A549 (cell line): ENCODE data around the gene DCLK2. TPM values are rescaled to one million over a fixed set of nuclear protein-coding genes. Genes with fewer than 3 reads are reported as not detected.

ENCODE experiments used
- ATAC-seq, 2 experiments: fragments of 200-7000 bp in 1 of 2; fragments of >200 bp in 1 of 2; cut with Nextera tagmentation in 1 of 2; cut with Tn5 transposase in 1 of 2; 3 replicates each; pipeline versions ENCODE4 v1.8.0 to v1.9.1; 2018 to 2020; ENCODE audit warnings: mild to moderate bottlenecking in 1 of 2, moderate library complexity in 1 of 2
- CTCF ChIA-PET: fragments of 300-600 bp; sonication (Branson Sonifier 250); formaldehyde crosslinking; extraction: SDS; loops from one replicate; lab custom pipeline; 2021; ENCODE audit warnings: antibody characterized with exemption, inconsistent platforms; lab: Yijun Ruan, JAX
- POLR2A ChIA-PET: fragments of 350-600 bp; formaldehyde crosslinking; extraction: SDS; loops from one replicate; lab custom pipeline; 2021; ENCODE audit warnings: antibody characterized with exemption, inconsistent platforms; lab: Yijun Ruan, JAX
- DNase-seq, 2 experiments: peaks; one replicate each; pipeline versions ENCODE4 v3.0.0 to v3.0.0-alpha.2; 2011 to 2016; ENCODE audit warnings: low read depth in 1 of 2, low spot score in 1 of 2
- FAIRE-seq: peaks from 2 replicates; lab custom pipeline; 2011; peaks lifted over from hg19 to GRCh38; lab: Jason Lieb, UNC
- H3K27ac ChIP-seq, 2 experiments: fragments of >200 bp; sonication (Bioruptor Twin); formaldehyde crosslinking; 3 replicates each; pipeline ENCODE4 v1.5.1; 2016 to 2017
- H3K4me1 ChIP-seq: fragments of >200 bp; sonication (Bioruptor Twin); formaldehyde crosslinking; 3 replicates; pipeline ENCODE4 v1.6.1; 2016
- H3K4me2 ChIP-seq: fragments of >200 bp; sonication (Bioruptor Twin); formaldehyde crosslinking; 3 replicates; pipeline ENCODE4 v1.6.1; 2016
- H3K4me3 ChIP-seq: fragments of >200 bp; sonication (Bioruptor Twin); formaldehyde crosslinking; 3 replicates; pipeline ENCODE4 v1.5.1; 2016
- H3K9me3 ChIP-seq: fragments of >200 bp; sonication (Bioruptor Twin); formaldehyde crosslinking; 3 replicates; pipeline ENCODE4 v1.6.1; 2016
- BHLHE40 ChIP-seq: IDR thresholded peaks from 2 replicates; pipeline ENCODE4 v1.6.1; 2012; ENCODE audit warnings: low read depth, low read length, inconsistent platforms
- CBX2 ChIP-seq: fragments of 200-600 bp; sonication (generic); IDR thresholded peaks from 2 replicates; pipeline ENCODE4 v1.6.1; 2016; ENCODE audit warnings: low read depth, mild to moderate bottlenecking, borderline replicate concordance
- CBX8 ChIP-seq: fragments of 200-600 bp; sonication (generic); IDR thresholded peaks from 2 replicates; pipeline ENCODE4 v1.6.1; 2016
- CEBPB ChIP-seq, 2 experiments: fragments of >200 bp in 1 of 2; sonication (Bioruptor Twin) in 1 of 2; formaldehyde crosslinking in 1 of 2; IDR thresholded peaks; 2 replicates each; pipeline ENCODE4 v1.6.1; 2012 to 2016
- CTCF ChIP-seq: fragments of >200 bp; sonication (Bioruptor Twin); formaldehyde crosslinking; IDR thresholded peaks from 3 replicates; pipeline ENCODE4 v1.5.1; 2016
- E2F6 ChIP-seq: IDR thresholded peaks from 2 replicates; pipeline ENCODE4 v1.6.1; 2012; ENCODE audit warnings: low read depth, borderline replicate concordance
- EHMT2 ChIP-seq: fragments of 200-600 bp; sonication (generic); IDR thresholded peaks from 2 replicates; pipeline ENCODE4 v1.6.1; 2016; ENCODE audit warnings: antibody characterized with exemption, low read depth, mild to moderate bottlenecking, moderate library complexity
- ESRRA ChIP-seq: fragments of 150-350 bp; IDR thresholded peaks from 2 replicates; pipeline ENCODE4 v1.6.1; 2014; ENCODE audit warnings: mild to moderate bottlenecking, low read length, borderline replicate concordance
- GATA3 ChIP-seq: IDR thresholded peaks from 2 replicates; pipeline ENCODE4 v1.6.1; 2012; ENCODE audit warnings: borderline replicate concordance
- HOXB13 ChIP-seq: fragments of 250-450 bp; sonication (Bioruptor Pico); IDR thresholded peaks from 2 replicates; pipeline ENCODE4 v1.5.0; 2020; ENCODE audit warnings: low read depth, mild to moderate bottlenecking, moderate library complexity
- JUNB ChIP-seq: fragments of >200 bp; sonication (Bioruptor Twin); formaldehyde crosslinking; IDR thresholded peaks from 2 replicates; pipeline ENCODE4 v1.6.1; 2016
- KDM5A ChIP-seq: fragments of 200-600 bp; sonication (generic); IDR thresholded peaks from 2 replicates; pipeline ENCODE4 v1.6.1; 2016; ENCODE audit warnings: antibody characterized with exemption, mild to moderate bottlenecking
- PBX3 ChIP-seq: IDR thresholded peaks from 2 replicates; pipeline ENCODE4 v1.6.1; 2012
- POLR2AphosphoS2 ChIP-seq: conservative IDR thresholded peaks from 2 replicates; pipeline ENCODE4 v1.6.1; 2012; ENCODE audit warnings: low read length, improper control_type of control experiment, inconsistent platforms
- REST ChIP-seq: fragments of 200-600 bp; sonication (generic); IDR thresholded peaks from 2 replicates; pipeline ENCODE4 v1.6.1; 2016; ENCODE audit warnings: antibody characterized with exemption, mild to moderate bottlenecking, moderate library complexity
- RFX5 ChIP-seq: fragments of 450-650 bp; IDR thresholded peaks from 2 replicates; pipeline ENCODE4 v1.7.1; 2014; ENCODE audit warnings: antibody characterized with exemption, mild to moderate bottlenecking, moderate library complexity
- SMC3 ChIP-seq: fragments of >200 bp; sonication (Bioruptor Twin); formaldehyde crosslinking; IDR thresholded peaks from 3 replicates; pipeline ENCODE4 v1.6.1; 2018; ENCODE audit warnings: inconsistent platforms
- TP53 ChIP-seq: fragments of 250-450 bp; sonication (Bioruptor Pico); IDR thresholded peaks from 2 replicates; pipeline ENCODE4 v1.5.0; 2021; ENCODE audit warnings: mild to moderate bottlenecking, moderate library complexity
- ZC3H11A ChIP-seq: fragments of 450-650 bp; IDR thresholded peaks from 2 replicates; pipeline ENCODE4 v1.6.1; 2014; ENCODE audit warnings: antibody characterized with exemption, mild to moderate bottlenecking
- ZFP36 ChIP-seq: fragments of 450-650 bp; IDR thresholded peaks from 2 replicates; pipeline ENCODE4 v1.6.1; 2014; ENCODE audit warnings: borderline replicate concordance; ENCODE audit not compliant: partially characterized antibody
- ZNF302 ChIP-seq: fragments of 250-450 bp; sonication (Bioruptor Pico); IDR thresholded peaks from 2 replicates; pipeline ENCODE4 v1.9.0; 2021; ENCODE audit warnings: inconsistent platforms, mild to moderate bottlenecking, moderate library complexity
- WGBS: methylation state at CpG from one replicate; pipeline ENCODE4 v1.1.6; 2017; ENCODE audit errors: missing lambda C conversion rate; 5-methylcytosine and 5-hydroxymethylcytosine counted together
- polyA plus RNA-seq, 4 experiments: library from polyadenylated mRNA; depleted of rRNA in 3 of 4; stranded (reverse); fragments of >200 nt; fragmentation: RNase III in 1 of 4; extraction: RNeasy Plus Mini Kit Qiagen cat#74134 plus additional on column Dnase treatment in 1 of 4; gene quantifications; 2 replicates in 3 of 4; 3 replicates in 1 of 4; pipeline ENCODE4 v1.2.3, GENCODE V29; 2011 to 2017
- TF ChIP-seq, protein P1 (sequence below): fragments of 250-450 bp; sonication (Bioruptor Pico); IDR thresholded peaks from 2 replicates; pipeline ENCODE4 v1.5.0; 2021; ENCODE audit warnings: mild to moderate bottlenecking, moderate library complexity, borderline replicate concordance

Gene DCLK2
- polyA plus RNA-seq, 2 of the 4 experiments (the other 2 are of a cell fraction): 8.1 to 11.6 TPM

GRCh38 chr4:150145946-150146340 is 67.7 kb downstream of the DCLK2 start (continued):
- no peak for TF ChIP-seq CTCF

DNA sequence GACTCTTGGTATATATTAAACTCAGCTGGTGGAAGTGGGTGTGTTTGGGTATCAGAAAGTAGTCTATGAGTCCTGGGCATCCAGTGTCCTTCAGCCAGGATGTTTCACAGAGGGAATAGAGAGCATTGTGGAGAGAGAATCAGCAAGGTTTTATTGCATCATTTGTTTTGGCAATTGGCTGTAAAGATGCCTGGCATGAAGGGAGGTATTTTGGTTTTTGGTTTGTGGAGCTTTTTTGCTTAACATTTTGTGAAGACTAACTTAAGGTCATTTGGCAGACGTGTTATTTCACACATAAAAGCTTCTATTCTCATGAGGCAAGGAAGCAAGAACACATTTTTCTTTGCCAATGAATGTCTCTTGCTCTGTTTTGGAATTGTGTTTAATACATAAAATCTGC is 71.1 kb downstream of the DCLK2 start:
- CTCF ChIA-PET: interaction anchor here (1.0 to 1.2 kb wide), 2 partner anchors 8 to 72 kb away, joined by 3 to 4 read pairs; partner anchors contain the start of gene DCLK2
- DNase-seq: no peak
- ATAC-seq: no peak
- peak overlapping the region in 1 of 2 experiments; percentile 60; a peak in 2 of 6 replicates for H3K27ac ChIP-seq
- H3K4me3 ChIP-seq: no peak overlapping the region
- FAIRE-seq: no peak
- no peaks in the 10 kb centered on the region for H3K9me3 ChIP-seq
- H3K4me2 ChIP-seq: no peak overlapping the region
- 75% methylated on average over 1 of the region's 1 CpG for WGBS
- TF ChIP-seq BHLHE40 (no peak), E2F6 (no peak), HOXB13 (CRISPR knock-in tag) (no peak), ZFP36 (no peak), JUNB (no peak), TP53 (no peak), KDM5A (no peak), ZC3H11A (no peak), CBX2 (no peak), POLR2AphosphoS2 (no peak), CEBPB (IDR thresholded peaks at IDR 0.05) (no peak), ZNF302 (CRISPR knock-in tag) (no peak)
- POLR2A ChIA-PET: no interaction called here
- H3K4me1 ChIP-seq: peaks cover 53% of the 10 kb centered on the region

DNA sequence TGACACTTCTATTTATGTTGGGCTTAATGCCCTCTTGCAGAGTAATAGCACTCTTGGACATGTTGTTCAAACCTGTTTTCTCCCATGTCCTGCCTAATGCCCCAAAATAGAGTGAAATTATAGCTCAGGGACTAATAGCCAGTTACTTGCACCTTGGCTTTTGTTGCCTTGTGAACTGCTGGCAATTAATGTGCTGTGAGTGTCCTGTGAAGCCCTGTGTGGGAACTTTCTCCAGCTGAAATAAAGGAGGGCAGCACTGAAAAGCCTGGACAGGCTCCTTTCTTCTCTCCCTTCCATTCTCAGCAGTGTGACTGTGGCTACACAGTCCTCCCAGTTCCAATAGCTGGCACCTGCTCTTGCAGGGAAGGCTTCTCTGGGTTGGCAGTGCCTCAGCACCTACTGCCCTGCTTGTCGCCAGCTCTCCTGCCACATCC is 72.4 kb downstream of the DCLK2 start:
- peak overlapping the region in 1 of 2 experiments; percentile 66; a peak in 3 of 6 replicates for H3K27ac ChIP-seq
- no peak for TF ChIP-seq RFX5
- no peak for TF ChIP-seq CTCF
- TF ChIP-seq, all 56 proteins: peak for 0
- CTCF ChIA-PET: no interaction called here
- Histone ChIP-seq H3K4me2 (no peak overlapping the region), H3K4me3 (no peak overlapping the region), H3K4me1 (peaks cover 47% of the 10 kb centered on the region), H3K9me3 (no peaks in the 10 kb centered on the region)
- no peak for FAIRE-seq
- POLR2A ChIA-PET: no interaction called here
- ATAC-seq: peak in 1 of 2 experiments; percentile 40; a peak in 2 of 6 replicates
- WGBS: 100% methylated on average over 1 of the region's 1 CpG
- DNase-seq: no peak

DNA sequence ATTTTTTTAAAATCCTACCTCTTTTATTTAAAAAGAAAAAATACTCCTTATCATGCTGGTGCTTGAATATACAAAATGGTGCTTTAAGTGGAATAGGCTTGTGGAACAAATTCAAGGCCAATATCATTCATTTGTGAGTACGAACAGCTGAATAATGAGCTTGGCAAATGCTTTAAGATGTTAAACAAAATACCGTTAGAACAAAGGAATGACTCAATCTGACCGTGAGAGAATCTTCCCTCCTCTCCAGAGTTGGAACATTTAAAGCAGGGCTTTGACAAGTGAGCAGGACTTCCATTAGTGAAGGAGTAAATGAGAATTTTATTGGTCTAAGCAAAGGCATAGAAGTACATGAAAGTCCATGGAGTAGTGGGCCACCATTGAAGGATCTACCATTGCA is 74.5 kb downstream of the DCLK2 start:
- FAIRE-seq (no peak), DNase-seq (peak in 1 of 2 experiments; percentile 9), ATAC-seq (no peak; a peak in 1 of 6 replicates)
- CTCF ChIA-PET: no interaction called here
- no peaks in the 10 kb centered on the region for H3K9me3 ChIP-seq
- H3K4me2 ChIP-seq: peak overlapping the region; percentile 36
- H3K4me1 ChIP-seq: peaks cover 36% of the 10 kb centered on the region
- POLR2A ChIA-PET: no interaction called here
- 28% methylated on average over 3 of the region's 3 CpGs for WGBS
- no peak overlapping the region for H3K4me3 ChIP-seq
- peak overlapping the region in 1 of 2 experiments; percentile 53; a peak in 1 of 6 replicates for H3K27ac ChIP-seq
- TF ChIP-seq EHMT2: no peak
- no peak for TF ChIP-seq REST
- no peak for TF ChIP-seq SMC3
- TF ChIP-seq PBX3: no peak
- TF ChIP-seq GATA3: no peak
- no peak for TF ChIP-seq ESRRA
- TF ChIP-seq, protein P1, sequence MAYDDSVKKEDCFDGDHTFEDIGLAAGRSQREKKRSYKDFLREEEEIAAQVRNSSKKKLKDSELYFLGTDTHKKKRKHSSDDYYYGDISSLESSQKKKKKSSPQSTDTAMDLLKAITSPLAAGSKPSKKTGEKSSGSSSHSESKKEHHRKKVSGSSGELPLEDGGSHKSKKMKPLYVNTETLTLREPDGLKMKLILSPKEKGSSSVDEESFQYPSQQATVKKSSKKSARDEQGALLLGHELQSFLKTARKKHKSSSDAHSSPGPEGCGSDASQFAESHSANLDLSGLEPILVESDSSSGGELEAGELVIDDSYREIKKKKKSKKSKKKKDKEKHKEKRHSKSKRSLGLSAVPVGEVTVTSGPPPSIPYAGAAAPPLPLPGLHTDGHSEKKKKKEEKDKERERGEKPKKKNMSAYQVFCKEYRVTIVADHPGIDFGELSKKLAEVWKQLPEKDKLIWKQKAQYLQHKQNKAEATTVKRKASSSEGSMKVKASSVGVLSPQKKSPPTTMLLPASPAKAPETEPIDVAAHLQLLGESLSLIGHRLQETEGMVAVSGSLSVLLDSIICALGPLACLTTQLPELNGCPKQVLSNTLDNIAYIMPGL (CRISPR knock-in tag): no peak
- TF ChIP-seq CBX8: no peak
